Measurements from ENCODE around the gene TRIP10.
"Not testable (repeated sequence)": the region's sequence is repeated elsewhere in the genome, so short reads cannot be mapped to it uniquely, and the experiment has no call there.

Gene TRIP10

DNA sequence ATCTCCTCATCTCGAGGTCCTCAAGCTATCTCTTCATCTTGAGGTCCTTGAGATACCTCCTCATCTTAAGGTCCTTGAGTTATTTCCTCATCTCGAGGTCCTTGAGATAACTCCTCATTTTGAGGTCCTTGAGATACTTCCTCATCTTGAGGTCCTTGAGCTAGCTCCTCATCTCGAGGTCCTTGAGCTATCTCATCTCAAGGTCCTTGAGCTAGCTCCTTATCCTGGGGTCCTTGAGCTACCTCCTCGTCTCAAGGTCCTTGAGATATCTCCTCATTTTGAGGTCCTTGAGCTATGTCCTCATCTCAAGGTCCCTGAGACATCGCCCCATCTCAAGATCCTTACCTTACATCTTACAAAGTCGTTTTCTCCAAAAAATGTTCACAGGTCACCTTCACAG, 51.8 kb downstream of the TRIP10 start:
- DNase-seq (ENCODE audit: low read depth in 1 of 2, low spot score in 1 of 2): no peak

DNA sequence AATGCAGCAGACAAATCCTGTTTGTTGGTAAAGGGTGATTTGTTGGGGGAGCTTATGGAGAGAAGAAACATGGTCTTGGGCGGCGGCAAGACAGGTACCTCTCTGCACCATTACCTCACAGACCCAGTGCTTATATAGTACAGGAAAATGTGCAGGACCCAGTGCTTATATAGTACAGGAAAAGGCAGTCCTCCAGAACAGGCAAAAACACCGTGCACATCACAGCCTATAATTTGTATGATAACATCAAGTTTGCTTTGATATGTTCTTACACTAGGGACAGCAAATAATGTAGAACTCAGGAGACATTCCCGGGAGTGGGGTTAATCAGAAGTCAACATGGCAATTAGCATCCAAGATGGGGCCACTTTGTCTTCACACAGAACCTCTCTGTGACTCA, 53.9 kb downstream of the TRIP10 start:
- DNase-seq (ENCODE audit: low read depth in 1 of 2, low spot score in 1 of 2): no peak

GRCh38 chr19:6793973-6794372, 54.5 kb downstream of the TRIP10 start:
- DNase-seq (ENCODE audit: low read depth in 1 of 2, low spot score in 1 of 2): no peak

DNA sequence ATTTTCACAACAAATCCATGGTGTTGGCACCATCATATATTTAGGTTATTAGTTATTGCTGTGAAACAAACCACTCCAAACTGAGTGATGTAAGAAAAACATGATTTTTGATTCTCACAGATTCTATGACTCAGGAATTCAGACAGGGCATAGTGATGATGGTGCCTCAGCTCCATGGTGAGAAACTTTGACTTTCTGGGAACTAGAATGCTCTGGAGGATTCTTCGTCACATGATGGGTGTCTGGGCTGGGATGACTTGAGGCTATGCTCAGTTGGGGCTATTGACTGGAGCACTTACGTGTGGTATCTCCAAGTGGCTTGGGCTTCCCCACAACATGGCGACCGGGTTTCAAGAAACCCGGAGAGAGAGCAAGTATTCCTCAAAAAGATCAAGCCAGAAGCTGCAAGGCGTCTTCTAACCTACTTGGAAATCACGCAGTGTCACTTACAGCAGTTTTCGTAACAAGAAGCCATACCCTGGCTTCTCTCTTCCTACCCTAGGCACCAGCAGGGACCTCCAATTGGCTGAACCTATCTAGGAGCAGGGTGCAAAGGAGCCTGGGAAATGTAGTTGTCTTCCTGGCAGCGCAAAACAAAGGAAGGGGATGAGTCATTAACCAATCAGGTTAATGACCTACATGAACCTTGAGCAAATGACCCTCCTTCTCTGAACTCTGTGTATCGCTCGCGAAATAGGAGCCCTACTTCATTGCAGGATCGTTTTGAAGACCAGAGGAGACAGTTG, 55.4 kb downstream of the TRIP10 start:
- no peak for DNase-seq (ENCODE audit: low read depth in 1 of 2, low spot score in 1 of 2)

DNA sequence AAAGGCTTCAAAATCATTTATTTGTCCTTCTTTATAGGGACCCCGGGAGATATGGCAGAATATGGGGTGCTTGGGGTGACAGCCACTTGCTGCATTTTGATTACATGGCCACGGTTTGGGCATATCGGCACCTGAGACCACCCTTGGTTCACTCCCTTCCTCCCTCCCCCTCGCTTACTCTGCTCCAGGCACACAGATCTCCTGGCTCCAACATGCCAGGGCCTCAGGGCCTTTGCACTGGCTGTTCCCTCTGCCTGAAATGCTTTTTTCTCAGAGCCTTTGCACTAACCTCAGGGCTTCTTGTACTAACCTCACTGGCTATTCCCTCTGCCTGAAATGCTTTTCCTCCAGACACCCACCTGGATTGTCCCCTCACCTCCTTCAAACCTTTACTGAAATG, 56.8 kb downstream of the TRIP10 start:
- DNase-seq (ENCODE audit: low read depth in 1 of 2, low spot score in 1 of 2): no peak

DNA sequence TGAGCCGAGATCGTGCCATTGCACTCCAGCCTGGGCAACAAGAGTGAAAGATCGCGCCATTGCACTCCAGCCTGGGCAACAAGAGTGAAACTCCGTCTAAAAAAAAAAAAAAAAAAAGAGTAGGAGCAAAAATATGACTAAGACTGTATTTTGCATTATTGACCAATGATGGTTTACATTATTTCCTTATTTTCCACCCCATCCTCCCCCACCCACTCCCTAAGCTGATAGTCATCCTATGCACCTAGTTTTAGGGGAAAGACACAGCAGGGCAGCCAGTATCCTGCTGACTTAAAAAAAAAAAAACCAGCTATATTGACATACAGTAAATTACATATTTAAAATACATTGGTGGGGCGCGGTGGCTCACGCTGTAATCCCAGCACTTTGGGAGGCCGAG, 58.2 kb downstream of the TRIP10 start:
- DNase-seq (ENCODE audit: low read depth in 1 of 2, low spot score in 1 of 2): no peak

DNA sequence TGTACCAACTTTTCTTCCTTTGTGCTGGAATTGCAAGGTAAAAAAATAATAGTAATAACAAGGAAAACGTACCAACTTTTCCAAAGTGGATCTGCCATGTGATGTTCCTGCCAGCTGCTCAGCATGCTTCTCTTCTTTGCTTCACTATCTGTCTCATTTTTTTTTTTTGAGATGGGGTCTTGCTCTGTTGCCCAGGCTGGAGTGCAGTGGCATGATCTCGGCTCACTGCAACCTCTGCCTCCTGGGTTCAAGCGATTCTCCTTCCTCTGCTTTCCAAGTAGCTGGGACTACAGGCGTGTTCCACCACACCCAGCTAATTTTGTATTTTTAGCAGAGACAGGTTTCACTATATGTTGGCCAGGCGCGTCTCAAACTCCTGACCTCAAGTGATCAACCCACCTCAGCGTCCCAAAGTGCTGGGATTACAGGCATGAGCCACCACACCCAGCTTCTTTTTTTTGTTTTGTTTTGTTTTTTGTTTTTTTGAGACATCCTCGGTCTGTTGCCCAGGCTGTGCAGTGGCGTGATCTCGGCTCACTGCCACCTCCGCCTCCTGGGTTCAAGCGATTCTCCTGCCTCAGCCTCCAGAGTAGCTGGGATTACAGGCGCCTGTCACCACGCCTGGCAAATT, 60.8 kb downstream of the TRIP10 start:
- not testable (repeated sequence) for DNase-seq (ENCODE audit: low read depth in 1 of 2, low spot score in 1 of 2)

- DNase-seq (ENCODE audit: low read depth in 1 of 2, low spot score in 1 of 2): no peak
Measured at GRCh38 chr19:6800991-6801484, 61.6 kb downstream of the TRIP10 start.

All from stimulated activated CD4-positive, alpha-beta T cell treated with anti-CD3 and anti-CD28 coated beads, Interleukin-15, amount 100 ng/mL, for 1 hour (primary cell).